NB4 (cell line): Measurements from ENCODE around the gene COL6A2.

Source experiments
- CTCF ChIP-seq: IDR thresholded peaks from one replicate; pipeline ENCODE4 v1.5.1; 2012; ENCODE audit warnings: low read depth, low read length
- POLR2A ChIP-seq: IDR thresholded peaks from 2 replicates; pipeline ENCODE4 v1.6.1; 2011; ENCODE audit warnings: mild to moderate bottlenecking; ENCODE audit not compliant: insufficient read length; ENCODE audit errors: extremely low read depth
- TF ChIP-seq, protein P1 (sequence below): IDR thresholded peaks from 2 replicates; pipeline ENCODE4 v1.6.1; 2011; ENCODE audit warnings: low read depth, low read length

DNA sequence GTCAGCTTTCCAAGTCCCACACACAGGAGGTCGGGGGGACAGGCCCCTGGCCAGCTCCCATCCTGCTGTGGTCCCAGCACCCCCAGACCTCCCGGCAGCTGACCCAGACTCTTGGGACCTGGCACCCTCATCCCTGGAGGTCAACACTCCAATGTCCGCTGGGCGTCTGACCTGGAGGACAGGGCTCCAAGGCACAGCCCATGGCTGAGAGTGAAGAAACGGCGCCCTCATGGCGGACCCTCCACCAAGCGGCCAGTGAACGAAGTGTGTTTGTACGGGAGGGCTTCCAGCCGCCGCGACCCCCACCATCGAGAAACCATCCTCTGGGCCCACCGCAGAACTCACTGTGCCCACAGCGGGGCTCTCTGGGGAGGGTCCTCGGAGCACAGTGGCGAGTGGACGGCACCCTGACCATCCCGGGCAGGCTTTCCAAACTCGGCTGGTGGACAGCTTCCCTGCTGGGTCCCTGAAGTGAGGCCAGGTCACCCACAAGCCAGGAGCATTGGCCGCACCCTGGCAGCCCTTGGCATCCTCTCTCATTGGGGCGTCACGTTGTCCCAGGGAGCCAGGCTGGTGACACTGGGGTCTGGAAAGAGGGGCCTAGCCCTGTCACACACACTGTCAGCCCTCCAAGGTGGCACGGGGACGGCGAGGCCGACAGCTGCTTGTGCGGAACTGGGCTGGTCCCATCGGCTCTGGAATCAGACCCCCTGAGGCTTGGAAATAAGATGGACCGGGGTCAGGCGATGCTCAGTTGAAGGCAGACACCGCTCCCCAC, 47.8 kb upstream of the COL6A2 start:
- no peak for TF ChIP-seq CTCF
- TF ChIP-seq, protein P1, sequence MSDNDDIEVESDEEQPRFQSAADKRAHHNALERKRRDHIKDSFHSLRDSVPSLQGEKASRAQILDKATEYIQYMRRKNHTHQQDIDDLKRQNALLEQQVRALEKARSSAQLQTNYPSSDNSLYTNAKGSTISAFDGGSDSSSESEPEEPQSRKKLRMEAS, result no peak
- TF ChIP-seq POLR2A, result no peak
